Neural cell (in vitro differentiated cells): ENCODE data around the gene CYP4Z1. TPM values are rescaled to one million over a fixed set of nuclear protein-coding genes. Genes with fewer than 3 reads are reported as not detected.
"Not testable (repeated sequence)": the region's sequence is repeated elsewhere in the genome, so short reads cannot be mapped to it uniquely, and the experiment has no call there.

Experiments
- H2AFZ ChIP-seq: fragments of 200-600, 300-800 bp; sonication (generic), shearing (Covaris generic); 2 replicates; pipeline ENCODE4 v1.6.0; 2014; ENCODE audit warnings: low read depth, mild to moderate bottlenecking, antibody characterized with exemption, low read length, moderate library complexity
- H3F3A ChIP-seq: fragments of 200-600 bp; shearing (Covaris generic); 2 replicates; pipeline ENCODE4 v1.6.1; 2016; ENCODE audit warnings: mild to moderate bottlenecking, moderate library complexity, mixed read lengths, antibody characterized with exemption, low read length; ENCODE audit not compliant: insufficient read depth, poor library complexity, severe bottlenecking
- H3K27ac ChIP-seq: fragments of 200-600, 300-800 bp; sonication (generic), shearing (Covaris generic); 2 replicates; pipeline ENCODE4 v1.5.1; 2014; ENCODE audit warnings: mild to moderate bottlenecking, low read length, moderate library complexity
- H3K27me3 ChIP-seq: fragments of 300-800, 200-600 bp; sonication (generic), shearing (Covaris generic); 2 replicates; pipeline ENCODE4 v1.6.0; 2014; ENCODE audit warnings: mild to moderate bottlenecking, low read depth, low read length, moderate library complexity; ENCODE audit not compliant: insufficient read depth
- H3K36me3 ChIP-seq: fragments of 300-800, 200-600 bp; sonication (generic), shearing (Covaris generic); 2 replicates; pipeline ENCODE4 v1.5.1; 2014; ENCODE audit warnings: mild to moderate bottlenecking, antibody characterized with exemption, low read length, moderate library complexity; ENCODE audit not compliant: insufficient read depth
- H3K4me2 ChIP-seq: fragments of 300-800, 200-600 bp; sonication (generic), shearing (Covaris generic); 2 replicates; pipeline ENCODE4 v1.6.0; 2014; ENCODE audit warnings: mild to moderate bottlenecking, low read length
- H3K4me3 ChIP-seq: fragments of 300-800, 200-600 bp; sonication (generic), shearing (Covaris generic); 2 replicates; pipeline ENCODE4 v1.5.1; 2014; ENCODE audit warnings: mild to moderate bottlenecking, low read length, moderate library complexity
- H3K79me2 ChIP-seq: fragments of 200-600 bp; shearing (Covaris generic); replicated peaks from 2 replicates; pipeline ENCODE4 v1.6.0; 2014; ENCODE audit warnings: mild to moderate bottlenecking, low read length, moderate library complexity; ENCODE audit not compliant: insufficient read depth
- H3K9ac ChIP-seq: fragments of 300-800, 200-600 bp; sonication (generic), shearing (Covaris generic); 2 replicates; pipeline ENCODE4 v1.6.1; 2016; ENCODE audit warnings: mild to moderate bottlenecking, low read length, mixed read lengths
- H3K9me2 ChIP-seq: fragments of 200-600 bp; shearing (Covaris generic); 2 replicates; pipeline ENCODE4 v1.6.1; 2016; ENCODE audit warnings: mild to moderate bottlenecking, low read length, mixed read lengths; ENCODE audit not compliant: insufficient read depth
- H3K9me3 ChIP-seq: fragments of 200-600, 300-800 bp; sonication (generic), shearing (Covaris generic); 2 replicates; pipeline ENCODE4 v1.6.1; 2016; ENCODE audit warnings: mild to moderate bottlenecking, mixed run types, low read length, moderate library complexity, mixed read lengths
- H4K20me1 ChIP-seq: fragments of 200-600 bp; shearing (Covaris generic); 2 replicates; pipeline ENCODE4 v1.6.1; 2016; ENCODE audit warnings: mild to moderate bottlenecking, mixed run types; ENCODE audit not compliant: insufficient read depth
- EP300 ChIP-seq: fragments of 450-650 bp; conservative IDR thresholded peaks from 2 replicates; pipeline ENCODE4 v1.6.1; 2014; ENCODE audit warnings: antibody characterized with exemption, mild to moderate bottlenecking, moderate library complexity; ENCODE audit not compliant: poor library complexity, severe bottlenecking
- EZH2 ChIP-seq: fragments of 200-600, 300-800 bp; shearing (Covaris generic), sonication (generic); IDR thresholded peaks from 2 replicates; pipeline ENCODE4 v1.6.1; 2014; ENCODE audit warnings: antibody characterized with exemption, low read length, borderline replicate concordance, mild to moderate bottlenecking; ENCODE audit not compliant: insufficient read depth, poor library complexity, severe bottlenecking
- MXI1 ChIP-seq: fragments of 450-650 bp; conservative IDR thresholded peaks from 2 replicates; pipeline ENCODE4 v1.6.1; 2014; ENCODE audit warnings: antibody characterized with exemption, mild to moderate bottlenecking; ENCODE audit not compliant: poor library complexity, severe bottlenecking
- POLR2AphosphoS5 ChIP-seq: IDR thresholded peaks from 2 replicates; pipeline ENCODE4 v1.6.1; 2012
- RAD21 ChIP-seq: fragments of 450-650 bp; conservative IDR thresholded peaks from 2 replicates; pipeline ENCODE4 v1.6.1; 2014; ENCODE audit warnings: antibody characterized with exemption, mild to moderate bottlenecking, moderate library complexity
- SMC3 ChIP-seq: fragments of 450-650 bp; conservative IDR thresholded peaks from 2 replicates; pipeline ENCODE4 v1.6.1; 2014; ENCODE audit warnings: antibody characterized with exemption, mild to moderate bottlenecking, moderate library complexity; ENCODE audit not compliant: poor library complexity
- TAF1 ChIP-seq: IDR thresholded peaks from 2 replicates; pipeline ENCODE4 v1.6.1; 2012; ENCODE audit warnings: low read depth
- polyA plus RNA-seq: library from polyadenylated mRNA; depleted of rRNA; stranded (reverse); fragments of >200 nt; gene quantifications from 2 replicates; pipeline ENCODE4 v1.2.3, GENCODE V29; 2014
- TF ChIP-seq, protein P1 (sequence below): IDR thresholded peaks from 2 replicates; pipeline ENCODE4 v1.6.1; 2012; ENCODE audit warnings: borderline replicate concordance
- TF ChIP-seq, protein P2 (sequence below): fragments of 450-650 bp; IDR thresholded peaks from 2 replicates; pipeline ENCODE4 v1.5.1; 2014; ENCODE audit warnings: antibody characterized with exemption, mild to moderate bottlenecking, moderate library complexity; ENCODE audit not compliant: poor library complexity, severe bottlenecking

The CYP4Z1 gene
- polyA plus RNA-seq, 1 donor from 2014 or later, result 0.51 TPM

GRCh38 chr1:47124834-47125233 is 57.8 kb downstream of the CYP4Z1 start:
- not testable (repeated sequence) for H4K20me1 ChIP-seq, H3F3A ChIP-seq, H3K9ac ChIP-seq, H3K9me3 ChIP-seq, H3K27me3 ChIP-seq, H3K79me2 ChIP-seq, H3K4me2 ChIP-seq, H3K9me2 ChIP-seq, H3K27ac ChIP-seq, H2AFZ ChIP-seq, H3K4me3 ChIP-seq, H3K36me3 ChIP-seq

DNA sequence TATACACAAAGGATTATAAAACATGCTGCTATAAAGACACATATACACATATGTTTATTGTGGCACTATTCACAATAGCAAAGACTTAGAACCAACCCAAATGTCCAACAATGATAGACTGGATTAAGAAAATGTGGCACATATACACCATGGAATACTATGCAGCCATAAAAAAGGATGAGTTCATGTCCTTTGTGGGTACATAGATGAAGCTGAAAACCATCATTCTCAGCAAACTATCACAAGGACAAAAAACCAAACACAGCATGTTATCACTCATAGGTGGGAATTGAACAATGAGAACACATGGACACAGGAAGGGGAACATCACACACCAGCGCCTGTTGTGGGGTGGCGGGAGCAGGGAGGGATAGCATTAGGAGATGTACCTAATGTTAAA is 60.0 kb downstream of the CYP4Z1 start:
- not testable (repeated sequence) for H3K79me2 ChIP-seq, H3K27me3 ChIP-seq, H3K9ac ChIP-seq, H2AFZ ChIP-seq, H3K4me2 ChIP-seq, H3K9me2 ChIP-seq, H3K36me3 ChIP-seq, H3K4me3 ChIP-seq, H4K20me1 ChIP-seq, H3K27ac ChIP-seq, H3K9me3 ChIP-seq, H3F3A ChIP-seq

GRCh38 chr1:47128221-47128620 is 61.2 kb downstream of the CYP4Z1 start:
- Histone ChIP-seq H3K36me3 (no peaks in the 10 kb centered on the region), H3K9me3 (no peaks in the 10 kb centered on the region), H3F3A (no peaks in the 10 kb centered on the region), H3K27ac (no peak overlapping the region), H3K79me2 (no peaks in the 10 kb centered on the region), H2AFZ (no peak overlapping the region), H3K9me2 (no peaks in the 10 kb centered on the region), H3K4me3 (no peak overlapping the region), H3K27me3 (no peaks in the 10 kb centered on the region), H3K9ac (no peak overlapping the region), H4K20me1 (no peaks in the 10 kb centered on the region), H3K4me2 (no peak overlapping the region)
- TF ChIP-seq SMC3 (no peak), POLR2AphosphoS5 (no peak), TAF1 (no peak), EZH2 (no peak), RAD21 (no peak), EP300 (no peak), MXI1 (no peak)
- TF ChIP-seq, protein P1, sequence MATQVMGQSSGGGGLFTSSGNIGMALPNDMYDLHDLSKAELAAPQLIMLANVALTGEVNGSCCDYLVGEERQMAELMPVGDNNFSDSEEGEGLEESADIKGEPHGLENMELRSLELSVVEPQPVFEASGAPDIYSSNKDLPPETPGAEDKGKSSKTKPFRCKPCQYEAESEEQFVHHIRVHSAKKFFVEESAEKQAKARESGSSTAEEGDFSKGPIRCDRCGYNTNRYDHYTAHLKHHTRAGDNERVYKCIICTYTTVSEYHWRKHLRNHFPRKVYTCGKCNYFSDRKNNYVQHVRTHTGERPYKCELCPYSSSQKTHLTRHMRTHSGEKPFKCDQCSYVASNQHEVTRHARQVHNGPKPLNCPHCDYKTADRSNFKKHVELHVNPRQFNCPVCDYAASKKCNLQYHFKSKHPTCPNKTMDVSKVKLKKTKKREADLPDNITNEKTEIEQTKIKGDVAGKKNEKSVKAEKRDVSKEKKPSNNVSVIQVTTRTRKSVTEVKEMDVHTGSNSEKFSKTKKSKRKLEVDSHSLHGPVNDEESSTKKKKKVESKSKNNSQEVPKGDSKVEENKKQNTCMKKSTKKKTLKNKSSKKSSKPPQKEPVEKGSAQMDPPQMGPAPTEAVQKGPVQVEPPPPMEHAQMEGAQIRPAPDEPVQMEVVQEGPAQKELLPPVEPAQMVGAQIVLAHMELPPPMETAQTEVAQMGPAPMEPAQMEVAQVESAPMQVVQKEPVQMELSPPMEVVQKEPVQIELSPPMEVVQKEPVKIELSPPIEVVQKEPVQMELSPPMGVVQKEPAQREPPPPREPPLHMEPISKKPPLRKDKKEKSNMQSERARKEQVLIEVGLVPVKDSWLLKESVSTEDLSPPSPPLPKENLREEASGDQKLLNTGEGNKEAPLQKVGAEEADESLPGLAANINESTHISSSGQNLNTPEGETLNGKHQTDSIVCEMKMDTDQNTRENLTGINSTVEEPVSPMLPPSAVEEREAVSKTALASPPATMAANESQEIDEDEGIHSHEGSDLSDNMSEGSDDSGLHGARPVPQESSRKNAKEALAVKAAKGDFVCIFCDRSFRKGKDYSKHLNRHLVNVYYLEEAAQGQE, result no peak
- TF ChIP-seq, protein P2, sequence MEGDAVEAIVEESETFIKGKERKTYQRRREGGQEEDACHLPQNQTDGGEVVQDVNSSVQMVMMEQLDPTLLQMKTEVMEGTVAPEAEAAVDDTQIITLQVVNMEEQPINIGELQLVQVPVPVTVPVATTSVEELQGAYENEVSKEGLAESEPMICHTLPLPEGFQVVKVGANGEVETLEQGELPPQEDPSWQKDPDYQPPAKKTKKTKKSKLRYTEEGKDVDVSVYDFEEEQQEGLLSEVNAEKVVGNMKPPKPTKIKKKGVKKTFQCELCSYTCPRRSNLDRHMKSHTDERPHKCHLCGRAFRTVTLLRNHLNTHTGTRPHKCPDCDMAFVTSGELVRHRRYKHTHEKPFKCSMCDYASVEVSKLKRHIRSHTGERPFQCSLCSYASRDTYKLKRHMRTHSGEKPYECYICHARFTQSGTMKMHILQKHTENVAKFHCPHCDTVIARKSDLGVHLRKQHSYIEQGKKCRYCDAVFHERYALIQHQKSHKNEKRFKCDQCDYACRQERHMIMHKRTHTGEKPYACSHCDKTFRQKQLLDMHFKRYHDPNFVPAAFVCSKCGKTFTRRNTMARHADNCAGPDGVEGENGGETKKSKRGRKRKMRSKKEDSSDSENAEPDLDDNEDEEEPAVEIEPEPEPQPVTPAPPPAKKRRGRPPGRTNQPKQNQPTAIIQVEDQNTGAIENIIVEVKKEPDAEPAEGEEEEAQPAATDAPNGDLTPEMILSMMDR, result no peak

GRCh38 chr1:47128854-47129253 is 61.8 kb downstream of the CYP4Z1 start:
- not testable (repeated sequence) for H3K9ac ChIP-seq, H2AFZ ChIP-seq, H3K9me2 ChIP-seq, H3K4me2 ChIP-seq, H3F3A ChIP-seq, H3K27ac ChIP-seq, H3K27me3 ChIP-seq, H3K4me3 ChIP-seq, H3K36me3 ChIP-seq, H3K9me3 ChIP-seq, H4K20me1 ChIP-seq, H3K79me2 ChIP-seq

- H3K9me3 ChIP-seq, H3K4me3 ChIP-seq, H3K9ac ChIP-seq, H3K4me2 ChIP-seq, H3K27me3 ChIP-seq, H2AFZ ChIP-seq, H3K36me3 ChIP-seq, H3K9me2 ChIP-seq, H3K27ac ChIP-seq, H3F3A ChIP-seq, H3K79me2 ChIP-seq, H4K20me1 ChIP-seq: not testable (repeated sequence)
Measured at GRCh38 chr1:47129489-47130230, 62.6 kb downstream of the CYP4Z1 start.
